ENCODE results near the gene SMIM7.

SMIM7 gene

GRCh38 chr19:16688084-16688483, 28.1 kb upstream of the SMIM7 start:
- Histone ChIP-seq H4K91ac (ENCODE audit: low read length) (no peak overlapping the region), H3K23ac (ENCODE audit: low read length in 2 of 2) (no peak overlapping the region), H2BK5ac (ENCODE audit: low read depth, low read length, poor library complexity, severe bottlenecking) (no peak overlapping the region), H2AK5ac (ENCODE audit: low read length, severe bottlenecking) (no peak overlapping the region), H2BK15ac (ENCODE audit: low read depth, poor library complexity, severe bottlenecking) (no peak overlapping the region), H2BK12ac (ENCODE audit: low read length in 2 of 2) (no peak overlapping the region), H4K8ac (ENCODE audit: low read length) (no peak overlapping the region), H3K27me3 (ENCODE audit: control insufficient read depth in 1 of 2, insufficient read depth in 1 of 2, low read length in 2 of 2) (peaks cover 0 to 27% of the 10 kb centered on the region in 2 experiments), H2BK120ac (ENCODE audit: low read depth, low read length) (no peak overlapping the region), H3K4me2 (ENCODE audit: low read length, poor library complexity, severe bottlenecking) (no peak overlapping the region), H3K4me1 (ENCODE audit: control insufficient read depth, insufficient read depth, low read depth, low read length) (peaks cover 5% of the 10 kb centered on the region), H2AFZ (ENCODE audit: low read depth, low read length) (no peak overlapping the region), H3K9ac (ENCODE audit: low read length) (no peak overlapping the region), H3K27ac (ENCODE audit: low read length, poor library complexity, severe bottlenecking) (no peak overlapping the region), H3K4me3 (ENCODE audit: insufficient read depth in 1 of 2, low read depth in 1 of 2, low read length in 2 of 2) (no peak overlapping the region), H3K4ac (ENCODE audit: low read depth in 1 of 2, low read length in 2 of 2) (no peak overlapping the region), H3K14ac (ENCODE audit: low read length in 2 of 2) (no peak overlapping the region), H3K9me3 (ENCODE audit: control insufficient read depth, low read length) (peaks cover 5% of the 10 kb centered on the region), H3K36me3 (ENCODE audit: control insufficient read depth in 1 of 2, insufficient read depth in 2 of 2, low read depth in 1 of 2, low read length in 2 of 2) (no peaks in the 10 kb centered on the region), H3K79me1 (replicated peaks; ENCODE audit: low read length, poor library complexity, severe bottlenecking) (no peaks in the 10 kb centered on the region), H3K18ac (ENCODE audit: low read depth in 1 of 2, low read length in 2 of 2) (no peak overlapping the region)
- 89% methylated on average over 11 of the region's 12 CpGs for WGBS
- DNase-seq, result no peak

DNA sequence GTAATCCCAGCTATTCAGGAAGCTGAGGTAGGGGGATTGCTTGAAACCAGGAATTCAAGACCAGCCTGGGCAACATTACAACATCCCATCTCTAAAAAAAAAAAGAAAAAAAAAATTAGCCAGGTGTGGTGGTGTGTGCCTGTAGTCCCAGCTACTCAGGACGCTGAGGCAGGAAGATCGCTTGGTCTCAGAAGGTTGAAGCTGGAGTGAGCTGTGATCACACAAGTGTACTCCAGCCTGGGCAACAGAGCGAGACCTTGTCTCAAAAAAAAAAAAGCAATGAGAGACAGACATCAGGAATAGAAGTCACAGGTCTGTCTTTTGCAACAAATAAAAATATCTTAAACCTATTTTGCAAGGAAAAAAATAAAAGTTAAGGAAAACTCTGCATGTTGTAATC, 24.3 kb upstream of the SMIM7 start:
- Histone ChIP-seq H2BK5ac (ENCODE audit: low read depth, low read length, poor library complexity, severe bottlenecking) (no peak overlapping the region), H3K79me1 (replicated peaks; ENCODE audit: low read length, poor library complexity, severe bottlenecking) (no peaks in the 10 kb centered on the region), H3K27ac (ENCODE audit: low read length, poor library complexity, severe bottlenecking) (no peak overlapping the region), H2BK12ac (ENCODE audit: low read length in 2 of 2) (no peak overlapping the region), H3K4me1 (ENCODE audit: control insufficient read depth, insufficient read depth, low read depth, low read length) (peaks cover 5% of the 10 kb centered on the region), H3K36me3 (ENCODE audit: control insufficient read depth in 1 of 2, insufficient read depth in 2 of 2, low read depth in 1 of 2, low read length in 2 of 2) (peaks cover 12 to 14% of the 10 kb centered on the region in 2 experiments), H4K91ac (ENCODE audit: low read length) (no peak overlapping the region), H2AFZ (ENCODE audit: low read depth, low read length) (no peak overlapping the region), H2BK15ac (ENCODE audit: low read depth, poor library complexity, severe bottlenecking) (no peak overlapping the region), H3K14ac (ENCODE audit: low read length in 2 of 2) (no peak overlapping the region), H3K27me3 (ENCODE audit: control insufficient read depth in 1 of 2, insufficient read depth in 1 of 2, low read length in 2 of 2) (peaks cover 0 to 20% of the 10 kb centered on the region in 2 experiments), H3K9ac (ENCODE audit: low read length) (no peak overlapping the region), H2AK5ac (ENCODE audit: low read length, severe bottlenecking) (no peak overlapping the region), H3K4me2 (ENCODE audit: low read length, poor library complexity, severe bottlenecking) (no peak overlapping the region), H3K9me3 (ENCODE audit: control insufficient read depth, low read length) (peaks cover 9% of the 10 kb centered on the region), H3K23ac (ENCODE audit: low read length in 2 of 2) (no peak overlapping the region), H3K18ac (ENCODE audit: low read depth in 1 of 2, low read length in 2 of 2) (no peak overlapping the region), H3K4me3 (ENCODE audit: insufficient read depth in 1 of 2, low read depth in 1 of 2, low read length in 2 of 2) (no peak overlapping the region), H2BK120ac (ENCODE audit: low read depth, low read length) (no peak overlapping the region), H3K4ac (ENCODE audit: low read depth in 1 of 2, low read length in 2 of 2) (no peak overlapping the region), H4K8ac (ENCODE audit: low read length) (no peak overlapping the region)
- WGBS, result 93% methylated on average over 3 of the region's 3 CpGs
- no peak for DNase-seq

- Histone ChIP-seq H3K36me3 (ENCODE audit: control insufficient read depth in 1 of 2, insufficient read depth in 2 of 2, low read depth in 1 of 2, low read length in 2 of 2) (peaks cover 12 to 14% of the 10 kb centered on the region in 2 experiments), H3K14ac (ENCODE audit: low read length in 2 of 2) (no peak overlapping the region), H3K4me3 (ENCODE audit: insufficient read depth in 1 of 2, low read depth in 1 of 2, low read length in 2 of 2) (no peak overlapping the region), H3K27me3 (ENCODE audit: control insufficient read depth in 1 of 2, insufficient read depth in 1 of 2, low read length in 2 of 2) (peaks cover 0 to 6% of the 10 kb centered on the region in 2 experiments), H2AK5ac (ENCODE audit: low read length, severe bottlenecking) (no peak overlapping the region), H3K23ac (ENCODE audit: low read length in 2 of 2) (no peak overlapping the region), H2BK12ac (ENCODE audit: low read length in 2 of 2) (no peak overlapping the region), H4K8ac (ENCODE audit: low read length) (no peak overlapping the region), H3K4ac (ENCODE audit: low read depth in 1 of 2, low read length in 2 of 2) (no peak overlapping the region), H3K18ac (ENCODE audit: low read depth in 1 of 2, low read length in 2 of 2) (no peak overlapping the region), H2BK5ac (ENCODE audit: low read depth, low read length, poor library complexity, severe bottlenecking) (no peak overlapping the region), H2AFZ (ENCODE audit: low read depth, low read length) (no peak overlapping the region), H3K79me1 (replicated peaks; ENCODE audit: low read length, poor library complexity, severe bottlenecking) (no peaks in the 10 kb centered on the region), H3K4me1 (ENCODE audit: control insufficient read depth, insufficient read depth, low read depth, low read length) (peaks cover 5% of the 10 kb centered on the region), H2BK120ac (ENCODE audit: low read depth, low read length) (no peak overlapping the region), H2BK15ac (ENCODE audit: low read depth, poor library complexity, severe bottlenecking) (no peak overlapping the region), H3K9me3 (ENCODE audit: control insufficient read depth, low read length) (peaks cover 7% of the 10 kb centered on the region), H3K4me2 (ENCODE audit: low read length, poor library complexity, severe bottlenecking) (no peak overlapping the region), H4K91ac (ENCODE audit: low read length) (no peak overlapping the region), H3K9ac (ENCODE audit: low read length) (no peak overlapping the region), H3K27ac (ENCODE audit: low read length, poor library complexity, severe bottlenecking) (no peak overlapping the region)
- no peak for DNase-seq
- WGBS, result 93% methylated on average over 2 of the region's 2 CpGs
These were observed 22.6 kb upstream of the SMIM7 start for GRCh38 chr19:16682539-16682938.

- Histone ChIP-seq H2BK15ac (ENCODE audit: low read depth, poor library complexity, severe bottlenecking) (no peak overlapping the region), H3K4me1 (ENCODE audit: control insufficient read depth, insufficient read depth, low read depth, low read length) (no peaks in the 10 kb centered on the region), H3K4me3 (ENCODE audit: insufficient read depth in 1 of 2, low read depth in 1 of 2, low read length in 2 of 2) (no peak overlapping the region), H2BK5ac (ENCODE audit: low read depth, low read length, poor library complexity, severe bottlenecking) (no peak overlapping the region), H3K14ac (ENCODE audit: low read length in 2 of 2) (no peak overlapping the region), H4K8ac (ENCODE audit: low read length) (no peak overlapping the region), H2AFZ (ENCODE audit: low read depth, low read length) (no peak overlapping the region), H3K27me3 (ENCODE audit: control insufficient read depth in 1 of 2, insufficient read depth in 1 of 2, low read length in 2 of 2) (no peaks in the 10 kb centered on the region), H2BK12ac (ENCODE audit: low read length in 2 of 2) (no peak overlapping the region), H3K79me1 (replicated peaks; ENCODE audit: low read length, poor library complexity, severe bottlenecking) (no peaks in the 10 kb centered on the region), H3K9me3 (ENCODE audit: control insufficient read depth, low read length) (peaks cover 4% of the 10 kb centered on the region), H4K91ac (ENCODE audit: low read length) (no peak overlapping the region), H2BK120ac (ENCODE audit: low read depth, low read length) (no peak overlapping the region), H3K27ac (ENCODE audit: low read length, poor library complexity, severe bottlenecking) (no peak overlapping the region), H3K4me2 (ENCODE audit: low read length, poor library complexity, severe bottlenecking) (no peak overlapping the region), H2AK5ac (ENCODE audit: low read length, severe bottlenecking) (no peak overlapping the region), H3K36me3 (ENCODE audit: control insufficient read depth in 1 of 2, insufficient read depth in 2 of 2, low read depth in 1 of 2, low read length in 2 of 2) (peaks cover 12 to 14% of the 10 kb centered on the region in 2 experiments), H3K18ac (ENCODE audit: low read depth in 1 of 2, low read length in 2 of 2) (no peak overlapping the region), H3K9ac (ENCODE audit: low read length) (no peak overlapping the region), H3K23ac (ENCODE audit: low read length in 2 of 2) (no peak overlapping the region), H3K4ac (ENCODE audit: low read depth in 1 of 2, low read length in 2 of 2) (no peak overlapping the region)
- no peak for DNase-seq
- 94% methylated on average over 11 of the region's 11 CpGs for WGBS
These were observed 19.9 kb upstream of the SMIM7 start for GRCh38 chr19:16679811-16680210.
